Natural killer cell (primary cell): ENCODE data around the gene RIT1. TPM values are rescaled to one million over a fixed set of nuclear protein-coding genes. Genes with fewer than 3 reads are reported as not detected.

Experiments
- ATAC-seq, 3 donors: fragments of 150-1000 bp in 2 of 3; fragments of 200-7000 bp in 1 of 3; cut with Tn5 transposase; 1 replicate in 1 of 3; 2 replicates in 2 of 3; pipeline ENCODE4 v1.10.0; 2021; ENCODE audit warnings: mild to moderate bottlenecking in 2 of 3, moderate library complexity in 2 of 3
- DNase-seq, 2 donors: peaks; one replicate each; pipeline versions ENCODE4 v3.0.0 to v3.0.0-alpha.2; 2013 to 2021; ENCODE audit warnings: mixed read lengths in 1 of 2
- H3K27ac ChIP-seq: one replicate; pipeline ENCODE4 v1.5.1; 2013; ENCODE audit warnings: mild to moderate bottlenecking, low read length
- H3K27me3 ChIP-seq: one replicate; pipeline ENCODE4 v1.6.1; 2013; ENCODE audit warnings: low read length; ENCODE audit not compliant: control insufficient read depth, insufficient read depth
- H3K36me3 ChIP-seq: one replicate; pipeline ENCODE4 v1.6.1; 2013; ENCODE audit warnings: low read length; ENCODE audit not compliant: control insufficient read depth, insufficient read depth
- H3K4me1 ChIP-seq: one replicate; pipeline ENCODE4 v1.6.1; 2013; ENCODE audit warnings: low read length; ENCODE audit not compliant: control insufficient read depth, insufficient read depth
- H3K4me3 ChIP-seq: one replicate; pipeline ENCODE4 v1.5.1; 2013; ENCODE audit warnings: low read length
- H3K9me3 ChIP-seq: one replicate; pipeline ENCODE4 v1.6.1; 2013; ENCODE audit warnings: low read length; ENCODE audit not compliant: control insufficient read depth, insufficient read depth
- H3K27ac Mint-ChIP-seq, 2 donors: one replicate each; pipeline ENCODE4 v1.8.0; 2022; ENCODE audit warnings: mild to moderate bottlenecking in 2 of 2, mixed read lengths in 2 of 2, moderate library complexity in 1 of 2
- H3K27me3 Mint-ChIP-seq, 2 donors: one replicate each; pipeline ENCODE4 v1.8.0; 2022; ENCODE audit warnings: low read depth in 2 of 2, mixed read lengths in 2 of 2
- H3K36me3 Mint-ChIP-seq: one replicate; pipeline ENCODE4 v1.8.0; 2022; ENCODE audit warnings: mixed read lengths
- H3K4me1 Mint-ChIP-seq, 2 donors: one replicate each; pipeline ENCODE4 v1.8.0; 2022; ENCODE audit warnings: mixed read lengths in 2 of 2
- H3K4me3 Mint-ChIP-seq: one replicate; pipeline ENCODE4 v1.8.0; 2022; ENCODE audit warnings: mild to moderate bottlenecking, moderate library complexity, mixed read lengths
- H3K9me3 Mint-ChIP-seq, 2 donors: one replicate each; pipeline ENCODE4 v1.8.0; 2022; ENCODE audit warnings: mixed read lengths in 2 of 2
- WGBS: methylation state at CpG from one replicate; pipeline ENCODE4 v1.1.7; 2013; ENCODE audit warnings: missing lambda C conversion rate; ENCODE audit not compliant: insufficient coverage; 5-methylcytosine and 5-hydroxymethylcytosine counted together
- intact Hi-C: fragments of 100-400 bp; cut with micrococcal nuclease; formaldehyde crosslinking; loops from one replicate; pipeline ENCODE4 v1.14.2; 2022
- total RNA-seq, 4 donors: library from RNA; stranded (reverse); fragments of 120-200 nt in 1 of 4; gene quantifications; one replicate each; pipeline versions ENCODE4 v1.2.3 to v1.2.4, GENCODE V29; 2013 to 2022
- TF ChIP-seq, protein P1 (sequence below): fragments of 200-600 bp; IDR thresholded peaks from one replicate; pipeline ENCODE4 v1.8.0; 2022; ENCODE audit warnings: antibody characterized with exemption

The RIT1 gene
- total RNA-seq, 3 donors from 2014 or later (not counting 1 experiment from before 2014, with no cell fraction given), result 79.1 to 86.1 (median 79.2) TPM

DNA sequence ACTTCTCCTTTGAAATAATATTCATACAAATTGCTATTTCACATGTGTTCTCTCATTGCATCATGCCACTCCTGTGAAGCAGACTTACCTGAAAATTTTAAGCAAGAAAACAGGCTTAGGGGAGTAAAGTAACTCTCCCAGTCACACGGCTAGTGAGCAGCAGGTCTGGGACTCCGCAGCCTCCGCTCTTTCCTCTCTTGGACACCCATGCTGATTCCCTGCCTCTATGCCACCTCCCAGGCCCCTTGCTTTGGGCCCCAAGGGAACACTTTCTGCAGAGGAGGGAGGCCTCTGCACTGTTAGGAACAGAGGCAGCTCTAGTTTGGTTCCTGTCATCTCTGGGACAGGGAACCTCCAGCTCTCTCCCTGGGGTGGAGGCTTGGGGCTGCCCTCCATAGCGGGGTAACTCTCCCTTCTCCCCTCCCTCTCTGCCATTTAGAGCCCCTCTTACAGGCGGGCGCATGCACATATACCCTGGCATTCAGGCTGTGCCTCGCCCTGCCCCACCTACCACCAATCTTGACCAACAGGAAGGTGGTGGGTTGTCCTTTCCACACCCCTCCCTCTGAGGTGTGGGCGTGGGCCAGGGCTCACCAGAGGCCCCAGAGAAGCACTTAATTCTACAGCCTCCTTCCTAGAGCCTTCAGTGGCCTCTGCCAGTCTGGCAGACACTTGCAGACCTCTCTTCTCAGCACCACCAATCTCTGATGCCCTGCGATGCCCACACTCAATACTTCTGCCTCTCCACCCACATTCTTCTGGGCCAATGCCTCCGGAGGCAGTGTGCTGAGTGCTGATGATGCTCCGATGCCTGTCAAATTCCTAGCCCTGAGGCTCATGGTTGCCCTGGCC lies 30.1 kb upstream of the RIT1 start, which contains the start of gene RXFP4:
RXFP4 (plus strand) TSS at position 646 of the 852 bp plus-strand sequence; CDS start at position 718, 72 bp downstream.
- no peaks in the 10 kb centered on the region for H3K9me3 Mint-ChIP-seq
- WGBS, result 64% methylated on average over 11 of the region's 11 CpGs
- no peaks in the 10 kb centered on the region for H3K27me3 Mint-ChIP-seq
- H3K4me1 Mint-ChIP-seq, result peaks cover 27 to 39% of the 10 kb centered on the region in 2 donors
- H3K27ac ChIP-seq, result peak within 1 kb of the TSS; percentile 9
- peak within 1 kb of the TSS in 1 of 2 donors; percentile 40 for H3K27ac Mint-ChIP-seq
- H3K36me3 ChIP-seq, result no peaks in the 10 kb centered on the region
- peaks cover under 1% of the 10 kb centered on the region for H3K36me3 Mint-ChIP-seq
- no peaks in the 10 kb centered on the region for H3K27me3 ChIP-seq
- TF ChIP-seq, protein P1, sequence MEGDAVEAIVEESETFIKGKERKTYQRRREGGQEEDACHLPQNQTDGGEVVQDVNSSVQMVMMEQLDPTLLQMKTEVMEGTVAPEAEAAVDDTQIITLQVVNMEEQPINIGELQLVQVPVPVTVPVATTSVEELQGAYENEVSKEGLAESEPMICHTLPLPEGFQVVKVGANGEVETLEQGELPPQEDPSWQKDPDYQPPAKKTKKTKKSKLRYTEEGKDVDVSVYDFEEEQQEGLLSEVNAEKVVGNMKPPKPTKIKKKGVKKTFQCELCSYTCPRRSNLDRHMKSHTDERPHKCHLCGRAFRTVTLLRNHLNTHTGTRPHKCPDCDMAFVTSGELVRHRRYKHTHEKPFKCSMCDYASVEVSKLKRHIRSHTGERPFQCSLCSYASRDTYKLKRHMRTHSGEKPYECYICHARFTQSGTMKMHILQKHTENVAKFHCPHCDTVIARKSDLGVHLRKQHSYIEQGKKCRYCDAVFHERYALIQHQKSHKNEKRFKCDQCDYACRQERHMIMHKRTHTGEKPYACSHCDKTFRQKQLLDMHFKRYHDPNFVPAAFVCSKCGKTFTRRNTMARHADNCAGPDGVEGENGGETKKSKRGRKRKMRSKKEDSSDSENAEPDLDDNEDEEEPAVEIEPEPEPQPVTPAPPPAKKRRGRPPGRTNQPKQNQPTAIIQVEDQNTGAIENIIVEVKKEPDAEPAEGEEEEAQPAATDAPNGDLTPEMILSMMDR, result no peak
- H3K4me3 ChIP-seq, result no peak within 1 kb of the TSS
- ATAC-seq (no peak), DNase-seq (no peak)
- H3K4me3 Mint-ChIP-seq, result no peak within 1 kb of the TSS
- intact Hi-C loops, result no loop called here
- H3K9me3 ChIP-seq, result no peaks in the 10 kb centered on the region
- H3K4me1 ChIP-seq, result peaks cover 60% of the 10 kb centered on the region

DNA sequence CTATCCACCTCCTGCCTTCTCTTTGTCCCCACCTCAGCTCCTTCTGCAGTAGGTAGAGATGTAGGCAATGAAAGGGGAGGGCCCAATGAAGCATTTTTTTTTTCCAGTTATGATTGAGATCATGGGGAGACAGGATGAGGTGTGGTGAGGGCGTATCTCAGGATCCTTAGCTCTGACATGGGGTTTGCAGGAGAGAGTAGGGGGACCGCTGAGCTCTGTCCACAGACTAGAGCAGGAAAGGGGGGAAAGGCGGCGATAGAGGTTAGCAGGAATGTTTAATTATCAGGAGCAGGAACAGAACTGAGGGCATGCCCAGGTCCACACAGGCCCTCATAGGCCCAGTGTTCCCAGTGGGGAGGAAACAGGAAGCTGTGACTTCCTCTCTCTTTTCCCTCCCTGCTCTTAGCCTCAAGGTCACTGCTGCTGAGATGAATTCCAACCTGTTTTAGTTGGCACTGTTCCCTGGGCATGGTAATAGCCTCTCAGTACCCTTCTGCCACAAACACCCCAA lies 29.4 kb upstream of the RIT1 start:
- Histone ChIP-seq H3K27ac (no peak overlapping the region), H3K36me3 (no peaks in the 10 kb centered on the region), H3K27me3 (no peaks in the 10 kb centered on the region), H3K4me1 (peaks cover 53% of the 10 kb centered on the region), H3K9me3 (no peaks in the 10 kb centered on the region), H3K4me3 (no peak overlapping the region)
- no peaks in the 10 kb centered on the region for H3K36me3 Mint-ChIP-seq
- no peaks in the 10 kb centered on the region for H3K9me3 Mint-ChIP-seq
- peak overlapping the region in 1 of 2 donors; percentile 35 for H3K27ac Mint-ChIP-seq
- H3K4me1 Mint-ChIP-seq, result peaks cover 23 to 34% of the 10 kb centered on the region in 2 donors
- intact Hi-C loops, result no loop called here
- H3K4me3 Mint-ChIP-seq, result no peak overlapping the region
- TF ChIP-seq, protein P1, result no peak
- no peak for ATAC-seq
- WGBS, result 64% methylated on average over 4 of the region's 4 CpGs
- no peak for DNase-seq
- H3K27me3 Mint-ChIP-seq, result no peaks in the 10 kb centered on the region

DNA sequence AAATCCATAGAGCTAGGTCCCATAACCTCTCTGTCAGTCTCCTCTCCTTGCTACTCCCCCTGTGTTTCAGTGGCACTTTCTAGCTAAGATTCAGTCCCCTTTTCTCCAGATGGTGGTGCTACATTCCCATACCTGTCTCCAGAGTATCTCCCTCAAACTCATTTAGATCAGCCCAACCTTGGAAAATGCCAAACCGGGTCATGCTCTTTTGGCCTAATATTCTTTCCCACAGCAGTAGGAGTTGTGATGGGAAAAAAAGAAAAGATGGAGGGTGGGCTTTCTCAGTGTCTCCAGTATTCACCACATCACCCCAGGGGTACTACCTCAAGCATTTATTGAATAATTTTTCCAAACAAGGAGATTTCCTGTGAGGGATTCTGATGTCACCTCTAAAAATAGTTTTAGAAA lies 27.1 kb upstream of the RIT1 start:
- no peak for ATAC-seq
- H3K9me3 ChIP-seq, result no peaks in the 10 kb centered on the region
- H3K4me3 ChIP-seq, result no peak overlapping the region
- no CpG with 5 or more reads among the region's 1 CpG for WGBS
- no peaks in the 10 kb centered on the region for H3K36me3 ChIP-seq
- H3K27ac Mint-ChIP-seq, result peak overlapping the region in 1 of 2 donors; percentile 29
- H3K27me3 ChIP-seq, result no peaks in the 10 kb centered on the region
- H3K4me1 ChIP-seq, result peaks cover 48% of the 10 kb centered on the region
- H3K9me3 Mint-ChIP-seq, result no peaks in the 10 kb centered on the region
- H3K4me1 Mint-ChIP-seq, result peaks cover 23 to 25% of the 10 kb centered on the region in 2 donors
- H3K27me3 Mint-ChIP-seq, result no peaks in the 10 kb centered on the region
- no peaks in the 10 kb centered on the region for H3K36me3 Mint-ChIP-seq
- DNase-seq, result peak in 1 of 2 donors; percentile 76
- intact Hi-C loops, result loop anchor here (1.0 kb wide), 1 partner anchor 51 kb away; no protein-coding TSS in a partner anchor
- H3K4me3 Mint-ChIP-seq, result no peak overlapping the region
- TF ChIP-seq, protein P1, result peak; percentile 28
- no peak overlapping the region for H3K27ac ChIP-seq
